ENCODE measurements around the gene TMBIM1. TPM values are rescaled to one million over a fixed set of nuclear protein-coding genes. Genes with fewer than 3 reads are reported as not detected.

TMBIM1 gene
- total RNA-seq, 5 donors from 2014 or later (not counting 1 experiment from before 2014, with no cell fraction given), result 78.8 to 166 (median 144) TPM

- ATAC-seq (replicated peaks in 1 of 4) (no peak), DNase-seq (no peak)
These were observed 9.9 kb downstream of the TMBIM1 start for GRCh38 chr2:218282173-218282991.

GRCh38 chr2:218281449-218281848 is 10.9 kb downstream of the TMBIM1 start:
- ChIA-PET POLR2A (no interaction called here), CTCF (interaction anchor here in 1 of 2 donors (1.1 kb wide), 1 partner anchor 9 kb away, joined by 6 read pairs; no protein-coding TSS in a partner anchor)
- peaks cover 26 to 73% of the 10 kb centered on the region in 2 donors for H3K36me3 ChIP-seq (ENCODE audit: control insufficient read depth in 2 of 2, extremely low read depth in 1 of 2, insufficient read depth in 1 of 2, low read length in 1 of 2)
- H3K4me3 Mint-ChIP-seq, result no peak overlapping the region
- peaks cover 31% of the 10 kb centered on the region for H3K36me3 Mint-ChIP-seq
- DNase-seq, result no peak
- H3K4me3 ChIP-seq (ENCODE audit: control insufficient read depth in 1 of 2, extremely low read depth in 1 of 2, low read length in 1 of 2), result no peak overlapping the region
- H3K4me1 Mint-ChIP-seq, result peaks cover 44 to 62% (median 46%) of the 10 kb centered on the region in 3 donors
- H3K27ac ChIP-seq (ENCODE audit: low read length), result peak overlapping the region; percentile 1
- peak overlapping the region; percentile 59 for H3K27ac Mint-ChIP-seq
- no peaks in the 10 kb centered on the region for H3K9me3 Mint-ChIP-seq
- H3K27me3 Mint-ChIP-seq, result no peaks in the 10 kb centered on the region
- H3K27me3 ChIP-seq (replicated peaks in 1 of 2; ENCODE audit: control insufficient read depth in 2 of 2, extremely low read depth in 1 of 2, insufficient read depth in 2 of 2, low read length in 1 of 2), result no peaks in the 10 kb centered on the region
- ATAC-seq (replicated peaks in 1 of 4), result no peak
- WGBS (ENCODE audit: insufficient coverage), result 97% methylated on average over 3 of the region's 3 CpGs
- H3K9me3 ChIP-seq, result no peaks in the 10 kb centered on the region
- peaks cover 25 to 60% of the 10 kb centered on the region in 2 experiments for H3K4me1 ChIP-seq (ENCODE audit: control insufficient read depth in 1 of 2, extremely low read depth in 1 of 2, insufficient read depth in 2 of 2, low read length in 2 of 2)

More at GRCh38 chr2:218282173-218282991, 9.9 kb downstream of the TMBIM1 start:
- Histone ChIP-seq H3K27me3 (replicated peaks in 1 of 2; ENCODE audit: control insufficient read depth in 2 of 2, extremely low read depth in 1 of 2, insufficient read depth in 2 of 2, low read length in 1 of 2) (no peaks in the 10 kb centered on the region), H3K36me3 (ENCODE audit: control insufficient read depth in 2 of 2, extremely low read depth in 1 of 2, insufficient read depth in 1 of 2, low read length in 1 of 2) (peaks cover 26 to 64% of the 10 kb centered on the region in 2 donors), H3K4me3 (ENCODE audit: control insufficient read depth in 1 of 2, extremely low read depth in 1 of 2, low read length in 1 of 2) (no peak overlapping the region), H3K27ac (ENCODE audit: low read length) (peak overlapping the region; percentile 62), H3K9me3 (no peaks in the 10 kb centered on the region), H3K4me1 (ENCODE audit: control insufficient read depth in 1 of 2, extremely low read depth in 1 of 2, insufficient read depth in 2 of 2, low read length in 2 of 2) (peaks cover 30 to 69% of the 10 kb centered on the region in 2 experiments)
- 89% methylated on average over 10 of the region's 17 CpGs for WGBS (ENCODE audit: insufficient coverage)
- POLR2A ChIA-PET, result no interaction called here
- CTCF ChIA-PET, result interaction anchor here (1.1 to 6.7 kb wide), 3 partner anchors 9 to 10 kb away, joined by 3 to 54 read pairs (median 6); partner anchors contain the start of genes AAMP (in 1 of the 2) and PNKD (in 1 of the 2)
- Mint-ChIP-seq H3K27ac (peak overlapping the region in 1 of 2 donors; percentile 68), H3K4me1 (peaks cover 52 to 67% (median 54%) of the 10 kb centered on the region in 3 donors), H3K27me3 (no peaks in the 10 kb centered on the region), H3K36me3 (peaks cover 23% of the 10 kb centered on the region), H3K4me3 (peak overlapping the region in 1 of 3 donors; percentile 13), H3K9me3 (no peaks in the 10 kb centered on the region)

- ChIA-PET POLR2A (no interaction called here), CTCF (interaction anchor here in 1 of 2 donors (0.6 kb wide), 2 partner anchors 248 to 682 kb away, joined by 3 to 6 read pairs; no protein-coding TSS in a partner anchor)
- Histone ChIP-seq H3K4me1 (ENCODE audit: control insufficient read depth in 1 of 2, extremely low read depth in 1 of 2, insufficient read depth in 2 of 2, low read length in 2 of 2) (peaks cover 16 to 49% of the 10 kb centered on the region in 2 experiments), H3K27me3 (replicated peaks in 1 of 2; ENCODE audit: control insufficient read depth in 2 of 2, extremely low read depth in 1 of 2, insufficient read depth in 2 of 2, low read length in 1 of 2) (no peaks in the 10 kb centered on the region), H3K27ac (ENCODE audit: low read length) (no peak overlapping the region), H3K4me3 (ENCODE audit: control insufficient read depth in 1 of 2, extremely low read depth in 1 of 2, low read length in 1 of 2) (no peak overlapping the region), H3K9me3 (no peaks in the 10 kb centered on the region), H3K36me3 (ENCODE audit: control insufficient read depth in 2 of 2, extremely low read depth in 1 of 2, insufficient read depth in 1 of 2, low read length in 1 of 2) (peaks cover 31 to 84% of the 10 kb centered on the region in 2 donors)
- peaks cover 33 to 51% (median 35%) of the 10 kb centered on the region in 3 donors for H3K4me1 Mint-ChIP-seq
- 98% methylated on average over 12 of the region's 14 CpGs for WGBS (ENCODE audit: insufficient coverage)
- no peak for DNase-seq
- H3K27me3 Mint-ChIP-seq, result no peaks in the 10 kb centered on the region
- no peaks in the 10 kb centered on the region for H3K9me3 Mint-ChIP-seq
- H3K36me3 Mint-ChIP-seq, result peaks cover 32% of the 10 kb centered on the region
- H3K4me3 Mint-ChIP-seq, result no peak overlapping the region
- H3K27ac Mint-ChIP-seq, result peak overlapping the region; percentile 64 to 76
- ATAC-seq (replicated peaks in 1 of 4), result no peak
These were observed 11.9 kb downstream of the TMBIM1 start for GRCh38 chr2:218280260-218280870.

GRCh38 chr2:218278531-218279360 is 13.6 kb downstream of the TMBIM1 start:
- POLR2A ChIA-PET, result interaction anchor here in 1 of 2 donors (0.5 kb wide), 1 partner anchor 127 kb away, joined by 4 read pairs; no protein-coding TSS in a partner anchor
- peaks cover 2 to 33% of the 10 kb centered on the region in 2 experiments for H3K4me1 ChIP-seq (ENCODE audit: control insufficient read depth in 1 of 2, extremely low read depth in 1 of 2, insufficient read depth in 2 of 2, low read length in 2 of 2)
- no peaks in the 10 kb centered on the region for H3K9me3 ChIP-seq
- CTCF ChIA-PET, result no interaction called here
- 93% methylated on average over 15 of the region's 16 CpGs for WGBS (ENCODE audit: insufficient coverage)
- DNase-seq (no peak), ATAC-seq (replicated peaks in 1 of 4) (no peak)
- Mint-ChIP-seq H3K36me3 (peaks cover 46% of the 10 kb centered on the region), H3K27ac (peak overlapping the region; percentile 36 to 78), H3K9me3 (no peaks in the 10 kb centered on the region), H3K4me1 (peaks cover 21 to 38% (median 27%) of the 10 kb centered on the region in 3 donors), H3K27me3 (no peaks in the 10 kb centered on the region), H3K4me3 (no peak overlapping the region)
- H3K36me3 ChIP-seq (ENCODE audit: control insufficient read depth in 2 of 2, extremely low read depth in 1 of 2, insufficient read depth in 1 of 2, low read length in 1 of 2), result peaks cover 32 to 100% of the 10 kb centered on the region in 2 donors
- H3K4me3 ChIP-seq (ENCODE audit: control insufficient read depth in 1 of 2, extremely low read depth in 1 of 2, low read length in 1 of 2), result no peak overlapping the region
- H3K27ac ChIP-seq (ENCODE audit: low read length), result peak overlapping the region; percentile 17
- H3K27me3 ChIP-seq (replicated peaks in 1 of 2; ENCODE audit: control insufficient read depth in 2 of 2, extremely low read depth in 1 of 2, insufficient read depth in 2 of 2, low read length in 1 of 2), result no peaks in the 10 kb centered on the region

- H3K4me1 Mint-ChIP-seq, result peaks cover 21 to 36% (median 25%) of the 10 kb centered on the region in 3 donors
- Histone ChIP-seq H3K9me3 (no peaks in the 10 kb centered on the region), H3K27ac (ENCODE audit: low read length) (no peak overlapping the region), H3K4me3 (ENCODE audit: control insufficient read depth in 1 of 2, extremely low read depth in 1 of 2, low read length in 1 of 2) (no peak overlapping the region), H3K4me1 (ENCODE audit: control insufficient read depth in 1 of 2, extremely low read depth in 1 of 2, insufficient read depth in 2 of 2, low read length in 2 of 2) (peaks cover 0 to 27% of the 10 kb centered on the region in 2 experiments), H3K36me3 (ENCODE audit: control insufficient read depth in 2 of 2, extremely low read depth in 1 of 2, insufficient read depth in 1 of 2, low read length in 1 of 2) (peaks cover 31 to 95% of the 10 kb centered on the region in 2 donors), H3K27me3 (replicated peaks in 1 of 2; ENCODE audit: control insufficient read depth in 2 of 2, extremely low read depth in 1 of 2, insufficient read depth in 2 of 2, low read length in 1 of 2) (no peaks in the 10 kb centered on the region)
- POLR2A ChIA-PET, result no interaction called here
- H3K36me3 Mint-ChIP-seq, result peaks cover 48% of the 10 kb centered on the region
- 81% methylated on average over 6 of the region's 7 CpGs for WGBS (ENCODE audit: insufficient coverage)
- DNase-seq, result no peak
- ATAC-seq (replicated peaks in 1 of 4), result no peak
- CTCF ChIA-PET, result no interaction called here
- H3K9me3 Mint-ChIP-seq, result no peaks in the 10 kb centered on the region
- H3K27me3 Mint-ChIP-seq, result no peaks in the 10 kb centered on the region
- H3K27ac Mint-ChIP-seq, result peak overlapping the region; percentile 36 to 78
- no peak overlapping the region for H3K4me3 Mint-ChIP-seq
These were observed 14.4 kb downstream of the TMBIM1 start for GRCh38 chr2:218277921-218278320.
